ENCODE data around the gene PEX3.

Gene PEX3, protein sequence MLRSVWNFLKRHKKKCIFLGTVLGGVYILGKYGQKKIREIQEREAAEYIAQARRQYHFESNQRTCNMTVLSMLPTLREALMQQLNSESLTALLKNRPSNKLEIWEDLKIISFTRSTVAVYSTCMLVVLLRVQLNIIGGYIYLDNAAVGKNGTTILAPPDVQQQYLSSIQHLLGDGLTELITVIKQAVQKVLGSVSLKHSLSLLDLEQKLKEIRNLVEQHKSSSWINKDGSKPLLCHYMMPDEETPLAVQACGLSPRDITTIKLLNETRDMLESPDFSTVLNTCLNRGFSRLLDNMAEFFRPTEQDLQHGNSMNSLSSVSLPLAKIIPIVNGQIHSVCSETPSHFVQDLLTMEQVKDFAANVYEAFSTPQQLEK

DNA sequence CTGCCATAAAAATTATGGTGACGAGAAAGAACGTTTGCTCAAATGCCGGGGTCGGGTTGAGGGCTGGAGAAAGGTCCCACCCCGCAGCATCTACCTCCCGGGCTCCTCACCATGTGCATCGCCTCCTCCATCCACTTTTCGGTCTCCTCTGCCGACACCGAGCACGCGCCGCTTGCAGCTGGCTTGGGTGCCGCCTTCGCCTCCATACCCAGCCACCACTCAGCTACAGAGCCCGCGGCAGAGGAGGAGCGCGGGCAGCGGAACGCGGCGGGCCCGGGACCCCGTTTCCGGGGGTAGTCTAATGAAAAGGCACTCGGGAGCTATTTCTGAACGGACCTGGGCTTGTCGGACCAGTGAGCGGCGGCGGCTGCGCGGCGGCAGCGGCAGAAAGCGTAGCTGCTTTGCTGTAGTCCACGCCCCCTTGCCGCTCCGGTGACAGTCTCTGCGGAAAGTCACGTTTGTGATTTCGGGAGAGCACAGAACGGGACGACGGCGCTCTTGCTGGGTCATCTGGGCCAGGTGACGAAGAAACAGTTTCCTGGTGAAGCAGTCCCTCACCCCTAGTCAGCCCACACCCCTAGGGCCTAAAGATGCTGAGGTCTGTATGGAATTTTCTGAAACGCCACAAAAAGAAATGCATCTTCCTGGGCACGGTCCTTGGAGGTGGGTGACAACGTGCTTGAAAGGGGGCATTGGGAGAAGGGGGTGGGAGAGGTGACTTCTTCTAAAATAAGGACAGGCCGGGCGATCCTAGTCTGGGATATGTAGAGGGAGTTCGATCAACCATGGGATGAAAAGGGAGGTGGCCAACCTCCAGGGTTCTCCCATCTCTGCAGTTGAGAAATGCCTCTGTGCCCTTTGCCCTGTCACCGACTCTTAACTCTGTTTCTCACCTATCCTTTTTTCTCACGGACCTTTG is at the start of gene PEX3, which contains the start of gene ADAT2:
TSS of gene PEX3 (plus strand) at position 353 of the 919 bp plus-strand sequence. CDS start at position 591, 238 bp downstream.
TSS of gene ADAT2 (minus strand) at position 243 of the 919 bp plus-strand sequence. CDS start at position 206, 37 bp downstream.
- peak; percentile 82 for DNase-seq (ENCODE audit: low spot score)

DNA sequence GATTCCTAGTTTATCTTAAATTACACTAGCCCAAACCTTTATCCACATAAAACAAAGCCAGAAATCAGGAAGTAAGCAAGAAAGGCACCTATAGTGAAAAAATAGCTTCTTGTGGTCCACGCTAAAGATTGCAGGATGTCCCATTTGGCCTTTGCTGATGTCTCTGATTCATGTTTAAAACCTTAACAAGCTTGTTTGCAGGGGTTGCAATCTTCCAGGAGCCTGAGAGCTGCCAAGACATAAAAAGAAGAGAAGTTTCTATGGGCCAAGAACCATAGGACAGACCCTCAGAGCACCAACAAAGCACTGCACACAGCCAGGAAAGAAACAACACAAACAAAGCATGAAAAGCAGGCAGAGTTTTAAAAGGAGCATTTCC is 49.5 kb upstream of the PEX3 start:
- no peak for DNase-seq (ENCODE audit: low spot score)

DNA sequence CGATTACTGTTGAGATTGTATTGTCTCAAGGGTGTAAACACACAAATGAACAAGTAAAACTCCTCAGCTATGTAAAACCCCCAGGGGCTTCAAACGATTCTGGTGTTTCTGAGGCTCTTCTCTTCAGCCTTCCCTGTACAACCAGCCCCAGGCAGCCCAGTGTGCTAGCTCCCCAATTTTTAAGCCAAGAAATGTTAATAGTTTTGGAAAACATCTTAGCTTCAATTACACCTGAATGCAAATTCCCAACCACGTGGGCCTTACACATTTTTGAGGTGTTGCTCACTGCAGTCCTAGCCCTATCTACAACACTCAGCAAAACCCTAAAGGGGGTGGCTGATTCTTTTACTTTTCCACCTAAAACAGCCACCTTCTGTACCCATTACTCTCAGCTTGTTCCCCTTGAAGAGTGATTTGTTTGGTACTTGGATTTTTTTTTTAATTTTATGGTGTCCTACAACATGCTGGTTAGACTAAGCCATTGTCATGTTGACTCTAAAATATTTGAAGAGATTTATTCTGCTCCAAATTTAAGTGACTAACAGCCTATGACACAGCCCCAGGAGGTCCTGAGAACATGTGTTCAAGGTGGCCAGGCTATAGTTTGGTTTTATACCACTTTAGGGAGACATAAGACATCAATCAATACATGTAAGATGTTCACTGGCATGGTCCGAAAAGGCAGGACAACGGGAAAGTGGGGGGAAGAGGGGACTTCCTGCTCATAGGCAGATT is 48.8 kb upstream of the PEX3 start:
- DNase-seq (ENCODE audit: low spot score) = no peak

DNA sequence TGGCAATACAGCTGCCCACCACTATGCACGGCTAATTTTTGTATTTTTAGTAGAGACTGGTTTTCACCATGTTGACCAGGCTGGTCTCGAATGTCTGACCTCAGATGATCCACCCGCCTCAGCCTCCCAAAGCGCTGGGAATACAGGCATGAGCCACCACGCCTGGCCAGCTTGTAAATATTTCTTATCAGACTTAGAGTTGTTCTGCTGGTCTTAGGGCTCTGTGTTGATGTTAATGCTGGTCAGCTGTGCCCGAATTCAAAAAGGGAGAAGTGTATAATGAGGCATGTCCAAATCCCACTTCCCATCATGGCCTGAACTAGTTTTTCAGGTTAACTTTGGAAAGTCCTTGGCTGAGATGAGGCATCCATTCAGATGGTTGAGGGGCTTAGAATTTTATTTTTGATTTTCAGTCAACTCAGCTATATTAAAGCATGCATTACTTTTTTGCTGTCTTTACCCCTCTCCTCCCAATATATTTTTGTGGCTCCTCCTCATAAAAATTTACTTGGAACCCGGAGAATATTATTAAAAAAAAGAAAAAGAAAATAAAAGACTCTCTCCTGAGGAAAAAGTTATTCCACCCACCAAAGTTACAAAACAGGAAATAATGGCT is 47.8 kb upstream of the PEX3 start:
- DNase-seq (ENCODE audit: low spot score) = no peak

DNA sequence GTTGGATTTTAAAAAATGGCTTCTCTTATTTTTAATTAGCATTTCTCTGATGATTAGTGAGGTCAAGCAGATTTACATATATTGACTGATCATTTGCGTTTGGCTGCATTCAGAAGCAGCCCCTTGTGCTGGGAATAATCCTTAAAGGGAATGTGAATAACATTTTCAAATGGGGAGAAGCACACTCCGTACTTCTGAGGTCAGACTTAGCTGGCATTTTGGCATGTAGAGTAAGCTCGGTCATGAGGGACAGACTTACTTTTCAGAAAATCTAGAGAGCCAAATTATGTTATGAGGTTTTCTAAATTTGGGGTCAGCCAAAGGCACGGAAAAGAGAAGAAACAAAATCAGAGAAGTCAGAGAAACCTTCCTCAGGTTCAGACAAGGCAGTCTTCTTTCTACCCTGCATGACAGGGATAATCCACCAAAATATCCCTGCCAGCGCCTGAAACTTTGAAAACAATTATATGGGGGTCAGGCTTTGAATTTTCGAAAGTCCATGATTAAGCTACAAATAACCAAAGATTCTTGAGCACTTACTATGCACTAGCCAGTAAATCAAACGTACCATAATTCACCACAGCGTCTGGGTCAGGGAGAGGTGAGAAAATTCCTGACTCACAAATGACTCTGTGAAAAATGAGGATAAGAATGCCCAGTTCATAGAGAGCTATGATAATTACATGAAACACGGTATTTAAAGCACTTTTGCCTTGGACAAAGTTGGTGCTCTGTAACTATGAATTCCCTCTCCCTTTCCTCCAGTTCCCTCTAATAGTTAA is 45.0 kb upstream of the PEX3 start:
- DNase-seq (ENCODE audit: low spot score) = no peak

DNA sequence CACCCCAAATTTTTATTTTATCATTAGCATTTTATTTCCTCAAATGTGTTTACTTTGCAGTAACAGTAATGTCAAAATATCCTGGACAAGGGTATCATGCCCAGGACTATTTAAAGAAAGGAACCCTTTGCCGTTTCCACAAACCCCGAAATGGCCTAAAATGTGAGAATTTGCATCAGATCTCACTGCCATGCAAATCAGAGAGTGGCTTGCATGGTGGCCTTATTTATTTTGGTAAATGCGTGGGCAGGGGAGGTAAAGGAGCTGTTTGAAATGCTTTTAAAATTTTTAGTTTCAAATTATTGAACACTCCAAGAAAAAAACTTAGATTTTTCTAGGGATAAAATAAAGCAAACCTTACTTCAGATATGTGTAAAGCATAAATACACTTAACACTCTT is 43.9 kb upstream of the PEX3 start:
- DNase-seq (ENCODE audit: low spot score) = no peak

- no peak for DNase-seq (ENCODE audit: low spot score)
Observed at GRCh38 chr6:143408151-143408786, 42.3 kb upstream of the PEX3 start.

DNA sequence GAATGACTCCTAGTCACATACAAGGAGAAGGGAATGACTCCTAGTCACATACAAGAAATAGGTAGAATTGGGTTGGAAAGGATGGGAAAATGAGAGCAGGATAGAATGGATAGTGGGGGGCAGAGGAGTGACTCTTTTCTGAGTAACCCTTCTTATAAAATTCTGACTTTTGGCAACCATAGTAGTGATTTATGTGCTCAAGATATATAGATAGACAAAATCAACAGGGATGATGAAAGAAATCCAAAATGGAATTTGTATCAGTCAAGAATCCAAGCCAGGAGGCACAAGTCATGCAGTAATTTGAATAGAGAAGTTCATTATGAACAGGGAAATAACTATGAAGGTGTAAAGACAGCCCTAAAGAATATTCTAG is 41.8 kb upstream of the PEX3 start:
- DNase-seq (ENCODE audit: low spot score) = no peak

GRCh38 chr6:143410859-143411270 is 39.7 kb upstream of the PEX3 start:
- no peak for DNase-seq (ENCODE audit: low spot score)

- DNase-seq (ENCODE audit: low spot score) = no peak
Observed at GRCh38 chr6:143414769-143415168, 35.8 kb upstream of the PEX3 start.

DNA sequence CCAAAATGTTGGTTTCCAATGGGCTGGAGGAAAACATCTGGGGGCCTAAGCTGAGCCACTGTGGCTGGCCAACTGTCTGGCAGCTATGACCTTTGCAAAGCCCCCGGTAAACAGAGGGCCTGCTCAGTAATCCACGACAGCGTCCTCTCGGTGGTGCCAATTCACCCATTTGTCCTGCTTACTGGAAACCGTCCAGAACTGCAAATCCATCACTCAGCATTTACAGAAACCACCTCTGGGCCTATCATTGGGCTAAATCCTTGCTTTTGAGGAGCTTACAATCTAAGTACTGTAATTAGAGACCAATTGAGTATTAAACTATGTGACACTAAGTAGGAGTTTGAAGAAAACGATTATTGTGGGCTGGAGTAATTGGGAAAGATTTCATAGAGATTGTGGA is 31.1 kb upstream of the PEX3 start:
- no peak for DNase-seq (ENCODE audit: low spot score)

DNA sequence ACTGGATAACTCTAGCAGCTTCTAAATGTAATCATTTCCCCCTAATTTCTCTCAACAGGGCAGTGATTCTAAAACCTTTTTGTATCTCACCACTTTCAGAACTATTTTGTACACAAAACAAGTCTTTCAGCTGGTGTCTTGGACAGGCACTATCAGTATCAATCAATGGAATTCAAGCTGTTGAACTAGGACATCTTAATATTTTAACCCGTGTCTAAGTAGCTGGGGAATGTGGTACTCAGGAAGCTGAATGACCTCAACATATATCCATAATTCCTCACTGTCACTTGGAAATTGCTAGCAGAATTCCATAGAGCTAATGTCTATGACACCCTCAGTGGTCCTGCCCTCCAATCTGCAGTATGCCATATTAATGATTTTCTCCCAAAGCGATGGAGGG is 24.6 kb upstream of the PEX3 start:
- no peak for DNase-seq (ENCODE audit: low spot score)

GRCh38 chr6:143427109-143427817 is 23.3 kb upstream of the PEX3 start:
- peak; percentile 61 for DNase-seq (ENCODE audit: low spot score)

DNA sequence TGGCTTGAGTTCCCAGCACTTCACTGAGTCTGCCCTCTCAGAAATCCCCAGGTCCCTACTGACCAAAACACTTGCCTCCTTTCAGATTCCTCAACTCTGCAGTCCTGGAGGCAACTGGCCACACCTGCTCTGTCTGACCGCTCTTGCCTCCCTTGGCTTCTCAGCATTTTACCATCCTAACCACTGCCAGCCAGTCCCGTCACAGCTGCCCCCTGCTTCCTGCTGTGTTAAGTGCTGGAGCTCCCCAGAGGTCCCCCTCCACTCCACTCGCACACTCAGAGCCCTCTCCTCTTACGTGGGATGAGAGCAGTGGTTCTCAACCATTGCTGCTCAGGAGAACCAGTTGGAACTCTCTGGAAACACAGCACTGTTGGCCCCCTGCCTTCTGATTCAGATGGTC is 20.6 kb upstream of the PEX3 start:
- DNase-seq (ENCODE audit: low spot score) = no peak

DNA sequence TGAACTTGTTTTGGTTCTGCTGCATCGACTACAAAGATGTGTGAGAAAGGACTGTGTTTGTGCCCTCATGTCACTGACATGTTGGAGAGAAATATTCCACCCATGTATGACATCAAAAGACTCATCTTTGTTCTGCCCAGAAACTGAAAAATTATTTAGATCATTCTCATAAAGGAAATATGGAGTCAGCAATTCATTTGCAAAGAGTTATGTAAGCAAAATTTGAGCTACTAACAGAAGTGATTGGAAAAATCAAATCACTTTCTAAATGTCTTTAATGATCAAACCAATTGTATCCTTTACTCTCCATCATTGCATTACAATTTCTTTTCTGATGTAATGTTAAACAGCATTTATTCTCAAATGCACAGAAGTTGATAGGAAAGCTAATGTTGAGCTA is 19.4 kb upstream of the PEX3 start:
- no peak for DNase-seq (ENCODE audit: low spot score)

GRCh38 chr6:143432588-143432987 is 18.0 kb upstream of the PEX3 start:
- DNase-seq (ENCODE audit: low spot score) = no peak

GRCh38 chr6:143441010-143441409 is 9.6 kb upstream of the PEX3 start:
- no peak for DNase-seq (ENCODE audit: low spot score)

- no peak for DNase-seq (ENCODE audit: low spot score)
Observed at GRCh38 chr6:143441680-143442545, 8.7 kb upstream of the PEX3 start.

DNA sequence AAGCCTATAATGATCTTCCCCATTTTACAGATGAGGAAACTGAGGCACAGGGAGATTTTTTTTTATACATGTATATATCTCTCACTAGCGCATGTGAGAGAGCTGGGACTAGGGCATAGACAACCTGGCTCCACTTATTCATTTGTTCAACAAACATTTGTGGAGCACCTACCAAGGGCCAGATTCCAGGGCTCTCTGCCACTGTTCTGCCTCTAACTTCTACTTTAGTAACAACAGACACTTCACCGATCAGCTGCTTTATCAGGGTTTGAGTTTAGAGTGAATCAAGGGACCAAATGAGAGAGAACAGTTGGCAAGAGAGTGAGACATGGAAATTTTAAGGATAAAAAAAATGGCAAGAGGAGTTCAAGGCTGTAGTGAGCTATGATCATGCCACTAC is 7.5 kb upstream of the PEX3 start:
- no peak for DNase-seq (ENCODE audit: low spot score)
